ENCODE measurements around the gene COL27A1. TPM values are rescaled to one million over a fixed set of nuclear protein-coding genes. Genes with fewer than 3 reads are reported as not detected.

The COL27A1 gene
- total RNA-seq, 2 experiments from 2014 or later: 11.4 to 12.2 TPM

DNA sequence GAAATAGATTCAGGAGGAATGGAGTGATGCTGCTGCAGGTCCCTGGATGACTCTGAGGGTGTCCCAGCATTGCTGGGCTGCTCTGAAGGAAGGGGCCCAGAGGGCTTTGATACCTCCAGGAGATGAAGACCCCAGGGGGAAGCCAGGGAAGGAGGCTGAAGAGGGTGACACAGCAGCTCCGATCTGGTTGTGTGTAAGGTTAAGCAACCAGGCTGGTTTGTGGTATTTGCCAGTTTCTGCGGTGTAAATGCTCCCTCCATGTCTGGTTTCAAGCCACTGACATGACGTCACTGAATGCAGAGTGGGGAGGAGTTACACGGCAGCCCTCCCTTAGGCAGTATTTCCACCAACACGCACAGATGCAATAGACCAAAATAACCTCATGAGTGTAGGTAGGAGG is 127.6 kb downstream of the COL27A1 start:
- DNase-seq: peak; percentile 26
- Mint-ChIP-seq H3K4me1 (peaks cover 2% of the 10 kb centered on the region), H3K27me3 (no peaks in the 10 kb centered on the region), H3K4me3 (no peak overlapping the region), H3K9me3 (no peaks in the 10 kb centered on the region), H3K27ac (no peak overlapping the region), H3K36me3 (no peaks in the 10 kb centered on the region)

DNA sequence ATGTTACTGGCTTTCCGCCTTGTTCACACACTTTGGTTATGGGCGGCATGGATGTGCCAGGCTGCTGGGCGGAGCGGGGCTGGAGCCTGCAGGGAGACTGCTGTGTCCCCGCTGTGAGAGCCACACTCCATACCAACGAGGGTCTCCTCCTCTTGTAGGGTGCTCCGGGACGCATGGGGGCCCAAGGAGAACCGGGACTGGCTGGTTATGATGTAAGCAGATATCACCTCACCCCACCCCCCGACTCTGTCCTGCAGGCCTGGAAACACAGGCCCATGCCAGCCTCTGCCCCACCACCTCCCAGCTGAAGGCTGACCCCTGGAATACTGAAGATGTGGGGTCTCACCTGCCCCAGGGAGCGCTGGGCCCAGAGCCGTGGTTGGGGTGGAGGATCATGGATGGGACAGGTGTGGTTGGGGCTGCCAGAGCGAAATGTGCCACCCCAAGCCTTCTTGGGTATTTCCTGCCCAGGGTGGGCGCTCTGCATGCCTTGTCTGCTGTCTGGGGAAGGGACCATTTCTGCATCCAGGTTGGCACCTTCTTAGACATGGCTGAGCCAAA is 128.3 kb downstream of the COL27A1 start:
- Mint-ChIP-seq H3K27me3 (no peaks in the 10 kb centered on the region), H3K4me3 (no peak overlapping the region), H3K27ac (no peak overlapping the region), H3K9me3 (no peaks in the 10 kb centered on the region), H3K36me3 (no peaks in the 10 kb centered on the region), H3K4me1 (peaks cover 2% of the 10 kb centered on the region)
- no peak for DNase-seq

DNA sequence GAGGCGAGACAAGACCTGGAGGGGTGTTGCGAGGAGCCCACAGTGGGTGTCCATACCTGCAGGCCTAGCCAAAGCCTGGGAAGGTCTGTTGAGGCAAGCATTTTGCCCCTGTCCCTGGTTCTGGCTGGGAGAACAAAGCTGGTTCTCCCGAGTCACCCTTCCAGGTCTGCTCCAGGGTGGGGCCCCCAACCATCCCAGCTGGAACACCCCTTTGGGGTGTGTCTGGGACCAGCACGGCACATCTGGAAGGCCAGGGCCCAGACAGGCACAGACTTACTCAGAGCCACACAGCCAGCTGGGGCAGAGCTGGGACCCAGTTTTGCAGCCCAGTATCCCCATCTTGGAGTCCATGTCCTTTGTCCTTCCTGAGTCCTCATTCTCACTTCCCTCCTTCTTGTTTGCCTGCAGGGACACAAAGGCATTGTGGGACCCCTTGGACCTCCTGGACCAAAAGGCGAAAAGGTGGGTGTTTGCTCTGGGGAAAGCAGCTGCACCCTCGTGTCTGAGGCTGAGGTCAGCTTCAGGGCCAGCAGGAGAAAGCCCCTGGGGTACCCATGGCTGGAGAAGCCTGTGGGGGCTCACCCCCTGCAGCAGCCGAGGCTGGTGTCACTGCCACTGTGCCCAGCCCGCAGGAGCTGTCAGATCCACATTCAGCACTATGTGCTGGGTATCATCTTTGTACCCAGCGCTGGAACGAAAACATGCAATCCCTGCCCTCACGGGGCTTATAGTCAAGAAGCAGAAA is 129.2 kb downstream of the COL27A1 start:
- H3K27ac Mint-ChIP-seq: no peak overlapping the region
- no peak overlapping the region for H3K4me3 Mint-ChIP-seq
- no peak for DNase-seq

DNA sequence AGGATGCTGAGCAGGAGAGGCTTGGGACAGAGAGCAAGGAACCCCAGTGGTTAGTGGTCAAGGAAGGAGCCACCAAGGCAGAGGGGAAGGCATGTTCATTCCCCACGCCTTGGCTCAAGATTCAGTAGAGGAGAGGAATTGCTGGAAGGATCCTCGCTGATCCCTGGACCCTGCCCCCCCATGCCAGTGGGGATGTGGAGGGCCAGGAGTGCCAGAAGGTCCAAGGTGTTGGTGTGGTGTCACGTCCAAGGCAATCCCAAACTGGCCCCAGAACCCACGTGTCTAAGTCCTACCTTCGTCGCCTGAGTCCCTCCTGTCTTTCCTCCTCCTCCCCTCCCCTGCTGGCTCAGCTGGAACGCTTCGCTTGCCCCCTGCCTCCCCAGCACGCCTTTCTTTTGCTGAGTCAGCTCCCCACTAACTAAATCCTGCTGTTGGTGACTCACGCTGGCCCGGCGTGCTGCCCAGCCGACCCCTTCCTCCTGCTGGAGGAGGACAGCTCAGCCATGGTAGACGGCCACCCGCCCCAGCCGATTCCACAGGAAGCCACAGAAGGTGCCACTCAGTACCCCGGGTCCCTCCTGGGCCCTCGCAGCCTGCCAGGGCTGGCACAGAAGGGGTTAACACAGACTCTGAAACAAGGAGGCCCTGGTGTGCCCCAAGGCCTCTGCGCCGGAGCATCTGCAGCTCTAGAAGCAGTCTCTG is 130.0 kb downstream of the COL27A1 start:
- H3K27ac Mint-ChIP-seq: no peak overlapping the region
- H3K4me3 Mint-ChIP-seq: no peak overlapping the region
- H3K4me1 Mint-ChIP-seq: peaks cover 2% of the 10 kb centered on the region
- no peak for DNase-seq
- no peaks in the 10 kb centered on the region for H3K36me3 Mint-ChIP-seq
- H3K9me3 Mint-ChIP-seq: no peaks in the 10 kb centered on the region
- no peaks in the 10 kb centered on the region for H3K27me3 Mint-ChIP-seq

More for the DNA sequence above, 129.2 kb downstream of the COL27A1 start:
- Mint-ChIP-seq H3K27me3 (no peaks in the 10 kb centered on the region), H3K4me1 (peaks cover 2% of the 10 kb centered on the region), H3K36me3 (no peaks in the 10 kb centered on the region), H3K9me3 (no peaks in the 10 kb centered on the region)

DNA sequence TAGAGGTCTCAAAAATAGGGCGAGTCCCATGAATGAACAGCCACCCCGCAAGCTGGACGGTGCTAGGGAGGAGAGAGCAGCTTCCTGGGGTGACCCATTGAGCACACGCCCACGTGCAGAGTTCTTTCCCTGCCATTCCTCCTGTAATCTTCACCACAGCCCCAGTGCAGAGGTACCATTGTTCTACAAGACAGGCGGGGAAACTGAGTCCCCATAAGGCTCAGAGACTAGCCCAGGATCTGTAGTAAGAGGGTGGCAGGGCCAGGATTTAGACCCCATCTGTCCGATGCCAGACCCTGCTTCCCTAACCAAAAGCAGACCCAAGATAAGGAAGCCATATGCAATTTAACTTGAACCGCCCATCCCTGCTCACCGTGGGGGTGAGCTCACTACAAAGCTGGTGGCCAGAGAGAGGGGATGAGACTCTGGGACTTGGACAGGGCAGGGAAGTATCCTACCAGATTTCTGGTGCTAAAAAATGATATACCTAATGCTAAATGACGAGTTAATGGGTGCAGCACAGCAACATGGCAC is 130.9 kb downstream of the COL27A1 start:
- Mint-ChIP-seq H3K4me3 (no peak overlapping the region), H3K36me3 (no peaks in the 10 kb centered on the region), H3K9me3 (no peaks in the 10 kb centered on the region), H3K4me1 (peaks cover 2% of the 10 kb centered on the region), H3K27me3 (peaks cover 3% of the 10 kb centered on the region), H3K27ac (no peak overlapping the region)
- no peak for DNase-seq

DNA sequence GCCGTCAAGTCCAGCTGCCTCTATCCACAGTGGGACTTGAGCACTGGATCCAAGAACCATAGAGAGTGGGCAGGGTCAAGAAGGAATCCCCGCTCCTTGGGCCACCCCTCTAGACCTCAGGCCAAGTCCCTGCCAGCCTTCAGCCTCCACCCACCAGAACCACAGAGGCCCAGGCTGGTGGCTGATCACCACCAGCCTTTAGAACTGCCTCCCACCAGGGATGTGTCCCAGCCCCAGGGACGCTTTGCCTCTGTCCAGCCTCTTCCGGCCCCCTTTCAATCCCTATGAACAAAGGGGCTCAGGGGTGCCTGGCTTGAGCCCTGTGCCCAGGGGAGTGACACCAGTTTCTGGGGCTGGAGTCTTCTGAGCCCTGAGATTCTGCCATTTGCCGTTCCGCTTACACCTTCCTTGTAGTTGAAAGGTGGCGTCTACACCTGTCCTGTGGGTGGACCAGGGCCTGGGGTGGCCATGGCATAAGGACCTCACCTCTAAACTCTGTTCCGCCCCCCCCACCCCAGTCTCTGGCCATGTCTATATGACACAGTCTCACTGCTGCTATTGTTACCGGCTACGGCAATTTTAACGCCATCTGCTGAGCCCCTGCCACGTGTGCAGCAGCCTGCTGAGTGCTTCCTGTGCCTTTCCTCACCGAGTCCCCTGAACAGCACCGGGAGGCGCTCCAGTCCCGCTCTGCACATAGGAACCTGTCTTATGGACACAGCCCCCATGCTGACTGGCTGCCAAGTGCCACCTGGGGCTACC is 131.8 kb downstream of the COL27A1 start:
- Mint-ChIP-seq H3K4me3 (no peak overlapping the region), H3K27me3 (peaks cover 3% of the 10 kb centered on the region), H3K9me3 (no peaks in the 10 kb centered on the region), H3K36me3 (no peaks in the 10 kb centered on the region), H3K27ac (no peak overlapping the region), H3K4me1 (peaks cover 2% of the 10 kb centered on the region)
- no peak for DNase-seq

DNA sequence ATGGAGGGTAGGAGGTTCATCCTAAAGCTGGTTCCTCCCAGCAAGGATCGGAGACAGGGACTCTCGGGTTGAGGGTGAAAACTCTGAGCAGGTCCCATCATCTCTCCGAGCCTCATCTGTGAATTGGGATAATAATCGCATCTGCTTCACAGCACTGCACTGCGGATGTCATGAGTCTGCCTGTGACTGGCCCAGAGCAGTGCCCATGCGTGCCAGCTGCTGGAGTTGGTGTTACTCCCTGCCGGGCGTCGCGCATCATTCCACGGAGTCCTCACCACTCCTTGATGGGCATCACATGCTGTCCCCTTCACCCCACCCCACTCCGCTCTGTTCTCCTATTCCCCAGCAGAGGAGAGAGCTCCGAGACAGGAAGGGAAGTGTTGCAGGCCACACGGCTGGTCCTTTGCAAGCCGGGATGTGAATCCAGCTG is 132.4 kb downstream of the COL27A1 start:
- no peak overlapping the region for H3K4me3 Mint-ChIP-seq
- peaks cover 3% of the 10 kb centered on the region for H3K27me3 Mint-ChIP-seq
- no peak overlapping the region for H3K27ac Mint-ChIP-seq
- no peak for DNase-seq
- no peaks in the 10 kb centered on the region for H3K9me3 Mint-ChIP-seq
- H3K36me3 Mint-ChIP-seq: no peaks in the 10 kb centered on the region
- peaks cover 2% of the 10 kb centered on the region for H3K4me1 Mint-ChIP-seq

DNA sequence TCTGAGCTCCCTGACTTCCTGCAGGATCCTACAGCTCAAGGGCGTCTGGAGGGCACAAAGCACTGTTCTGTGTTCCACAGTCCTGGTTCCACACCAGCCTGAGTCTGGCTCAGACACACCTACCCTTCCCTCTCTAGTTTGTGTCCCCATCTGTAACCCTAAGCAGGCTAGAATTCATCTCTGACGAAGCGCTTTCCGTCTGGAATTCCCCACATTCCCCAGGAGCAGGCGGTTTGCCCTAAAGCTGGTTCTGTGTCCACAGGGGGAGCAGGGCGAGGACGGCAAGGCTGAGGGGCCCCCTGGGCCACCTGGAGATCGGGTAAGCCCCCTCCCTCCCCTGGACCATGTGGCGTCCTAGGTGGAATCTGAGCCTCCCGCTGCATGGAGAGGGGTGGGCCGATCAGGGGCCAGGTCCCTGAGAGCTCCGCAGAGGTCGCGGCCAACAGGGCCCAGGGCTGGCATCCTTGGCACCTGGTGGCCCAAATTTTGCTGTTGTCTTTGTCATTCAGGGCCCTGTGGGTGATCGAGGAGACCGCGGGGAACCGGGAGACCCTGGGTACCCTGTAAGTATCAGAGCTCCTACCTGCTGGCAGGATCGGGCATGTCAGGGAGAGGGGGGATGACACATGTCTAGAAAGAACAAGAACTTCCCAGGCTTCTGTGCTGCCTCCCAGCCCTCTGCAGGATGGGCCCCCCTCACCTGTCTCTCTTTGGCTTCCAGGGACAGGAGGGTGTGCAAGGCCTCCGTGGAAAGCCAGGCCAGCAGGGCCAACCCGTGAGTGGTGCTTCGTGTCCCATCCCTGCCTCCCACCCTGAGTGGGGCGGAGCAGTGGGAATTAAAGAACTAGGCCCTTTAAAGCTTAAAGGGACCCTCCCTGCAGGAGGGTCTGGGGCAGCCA is 133.1 kb downstream of the COL27A1 start:
- H3K36me3 Mint-ChIP-seq: peaks cover 3% of the 10 kb centered on the region

DNA sequence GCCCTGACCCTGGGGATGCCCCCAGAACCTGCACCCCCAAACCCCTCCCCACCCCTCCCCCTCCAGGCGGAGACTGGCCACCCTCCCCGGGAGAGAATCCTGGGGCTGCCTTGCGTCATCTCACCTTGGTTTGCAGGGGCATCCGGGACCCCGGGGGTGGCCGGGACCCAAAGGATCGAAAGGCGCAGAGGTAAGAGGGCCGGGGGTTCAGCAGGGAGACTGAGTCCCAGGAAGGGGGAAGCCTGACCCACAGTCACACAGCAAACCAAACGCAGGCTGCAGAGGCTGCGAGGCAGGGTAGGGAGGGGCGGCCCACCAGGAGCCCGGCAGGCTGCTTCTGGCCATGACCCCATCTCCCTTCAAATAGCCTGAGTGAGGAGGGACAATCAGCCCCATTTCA is 133.8 kb downstream of the COL27A1 start:
- DNase-seq: no peak
- Mint-ChIP-seq H3K9me3 (no peaks in the 10 kb centered on the region), H3K4me3 (no peak overlapping the region), H3K27me3 (peaks cover 3% of the 10 kb centered on the region), H3K27ac (no peak overlapping the region), H3K36me3 (peaks cover 3% of the 10 kb centered on the region), H3K4me1 (no peaks in the 10 kb centered on the region)

More for the DNA sequence above, 133.1 kb downstream of the COL27A1 start:
- Mint-ChIP-seq H3K4me1 (no peaks in the 10 kb centered on the region), H3K27ac (no peak overlapping the region), H3K9me3 (no peaks in the 10 kb centered on the region), H3K4me3 (no peak overlapping the region), H3K27me3 (peaks cover 3% of the 10 kb centered on the region)
- DNase-seq: no peak

DNA sequence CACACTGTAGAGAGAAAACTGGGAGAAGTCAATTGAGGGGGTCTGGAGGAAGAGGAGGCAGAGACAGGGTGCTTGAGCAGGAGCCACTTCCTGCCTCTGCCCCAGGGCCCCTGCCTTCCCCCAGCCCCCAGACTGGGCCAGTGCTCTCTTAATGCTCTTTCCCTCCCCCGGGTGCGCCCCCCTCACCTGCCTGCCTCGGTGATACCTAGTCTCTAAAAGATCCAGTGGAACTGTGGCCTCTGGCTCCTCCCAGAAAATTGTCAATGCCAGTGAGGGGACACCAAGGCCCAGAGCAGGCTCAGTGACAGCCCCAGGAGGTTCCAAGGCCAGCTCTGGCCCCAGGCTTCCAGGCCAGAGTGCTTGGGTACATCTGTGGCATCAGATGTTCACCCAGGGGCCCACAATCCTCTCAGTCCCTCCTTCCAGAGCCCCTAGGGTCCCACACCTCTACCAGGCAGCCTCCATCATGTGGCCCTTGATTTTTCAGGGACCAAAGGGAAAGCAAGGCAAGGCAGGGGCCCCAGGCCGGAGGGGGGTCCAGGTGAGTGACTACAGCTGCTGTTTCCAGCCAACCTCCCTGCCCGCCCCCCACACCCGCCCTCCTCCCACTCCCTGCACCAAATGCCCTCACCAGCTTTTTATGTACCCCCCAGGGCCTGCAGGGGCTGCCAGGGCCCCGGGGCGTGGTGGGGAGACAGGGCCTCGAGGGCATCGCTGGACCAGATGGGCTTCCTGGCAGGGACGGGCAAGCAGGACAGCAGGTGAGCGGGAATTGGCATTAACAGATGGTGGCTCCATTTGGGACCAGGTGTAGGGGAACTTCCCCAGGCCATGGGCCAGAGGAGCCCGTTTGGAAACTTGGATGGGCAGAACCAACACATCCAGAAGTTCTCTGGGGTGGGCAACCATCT is 134.5 kb downstream of the COL27A1 start:
- Mint-ChIP-seq H3K27me3 (peaks cover 3% of the 10 kb centered on the region), H3K4me1 (no peaks in the 10 kb centered on the region), H3K36me3 (peaks cover 7% of the 10 kb centered on the region), H3K4me3 (no peak overlapping the region), H3K27ac (no peak overlapping the region), H3K9me3 (peaks cover 4% of the 10 kb centered on the region)
- DNase-seq: no peak

DNA sequence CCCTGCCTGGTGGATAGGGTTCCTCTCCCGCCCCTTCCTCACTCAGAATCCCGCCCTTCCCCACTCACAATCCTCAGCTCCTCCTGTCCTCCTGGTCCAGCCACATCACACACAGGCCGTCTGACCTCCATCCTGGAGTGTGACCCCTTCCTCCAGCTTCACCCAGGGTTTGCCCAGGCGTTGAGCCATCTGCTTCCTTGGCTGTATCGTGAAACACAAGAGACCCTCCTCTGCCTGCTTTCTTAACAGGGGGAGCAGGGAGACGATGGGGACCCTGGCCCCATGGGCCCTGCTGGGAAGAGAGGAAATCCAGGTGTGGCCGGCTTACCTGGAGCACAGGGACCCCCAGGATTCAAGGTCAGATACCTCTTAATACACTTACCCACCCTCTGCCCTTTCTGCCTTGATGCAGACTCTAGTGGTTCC is 135.2 kb downstream of the COL27A1 start:
- Mint-ChIP-seq H3K27ac (no peak overlapping the region), H3K4me1 (no peaks in the 10 kb centered on the region), H3K27me3 (peaks cover 3% of the 10 kb centered on the region), H3K36me3 (peaks cover 13% of the 10 kb centered on the region), H3K9me3 (peaks cover 10% of the 10 kb centered on the region), H3K4me3 (no peak overlapping the region)
- no peak for DNase-seq

DNA sequence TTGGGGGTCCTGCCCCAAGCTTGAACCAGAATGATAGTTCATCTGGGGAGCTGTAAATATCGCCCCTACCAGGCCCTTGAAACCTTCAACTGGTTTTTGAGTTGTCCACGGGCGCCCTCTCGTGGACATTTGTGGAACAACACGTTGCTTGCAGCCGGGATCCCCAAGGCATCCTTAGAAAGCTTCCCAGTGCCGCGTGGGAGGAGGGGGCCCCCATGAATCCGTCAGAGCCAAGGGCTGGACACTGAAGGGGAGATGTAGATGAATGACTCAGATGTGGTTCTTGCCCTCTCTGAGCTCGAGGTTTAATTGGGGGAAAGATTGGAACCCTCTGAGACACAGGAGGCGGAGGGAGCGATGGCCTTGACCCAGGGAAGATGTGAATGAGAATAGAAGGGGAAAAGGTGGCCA is 135.7 kb downstream of the COL27A1 start:
- H3K9me3 Mint-ChIP-seq: peaks cover 14% of the 10 kb centered on the region
- no peak overlapping the region for H3K4me3 Mint-ChIP-seq
- peaks cover 3% of the 10 kb centered on the region for H3K27me3 Mint-ChIP-seq
- H3K36me3 Mint-ChIP-seq: peaks cover 18% of the 10 kb centered on the region
- H3K4me1 Mint-ChIP-seq: no peaks in the 10 kb centered on the region
- DNase-seq: peak; percentile 44
- H3K27ac Mint-ChIP-seq: no peak overlapping the region

DNA sequence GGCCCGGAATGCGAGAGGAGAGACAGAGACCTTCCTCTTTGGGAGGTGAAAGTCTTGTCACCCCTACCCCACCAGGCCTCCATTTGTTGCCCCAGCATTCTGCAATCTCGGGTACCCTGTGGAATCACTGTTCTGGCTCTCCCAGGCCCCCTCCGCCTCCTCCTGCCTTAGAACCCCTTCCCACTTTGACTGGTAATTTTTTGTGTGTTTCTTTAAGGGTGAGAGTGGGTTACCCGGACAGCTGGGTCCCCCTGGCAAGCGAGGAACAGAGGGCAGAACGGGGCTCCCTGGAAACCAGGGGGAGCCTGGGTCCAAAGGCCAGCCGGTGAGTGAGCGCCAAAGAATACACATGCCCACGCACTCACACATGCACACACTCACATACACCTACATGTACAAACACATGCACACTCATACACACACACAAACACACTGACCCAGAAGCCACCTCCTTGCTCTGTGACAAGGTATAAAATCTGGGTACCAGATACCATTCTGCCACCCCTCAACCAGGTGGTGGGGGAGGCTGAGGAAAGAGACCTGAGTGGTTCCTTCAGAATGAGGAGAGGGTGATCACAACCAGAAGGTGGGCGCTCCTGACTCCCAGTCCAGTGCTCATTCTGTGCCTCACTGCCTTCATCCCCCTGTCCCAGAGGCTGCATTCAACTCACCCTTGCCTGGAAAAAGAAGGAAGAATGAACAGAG is 136.7 kb downstream of the COL27A1 start:
- no peak for DNase-seq
- H3K27me3 Mint-ChIP-seq: peaks cover 3% of the 10 kb centered on the region
- no peak overlapping the region for H3K4me3 Mint-ChIP-seq
- no peaks in the 10 kb centered on the region for H3K4me1 Mint-ChIP-seq
- H3K36me3 Mint-ChIP-seq: peaks cover 22% of the 10 kb centered on the region
- H3K27ac Mint-ChIP-seq: no peak overlapping the region
- H3K9me3 Mint-ChIP-seq: peaks cover 15% of the 10 kb centered on the region
